ENCODE measurements around the gene MRPS23.
A peak's percentile ranks its signal among the peaks of the same experiment; 100 is the strongest.
"Not testable (repeated sequence)": the region's sequence is repeated elsewhere in the genome, so short reads cannot be mapped to it uniquely, and the experiment has no call there.

Gene MRPS23

DNA sequence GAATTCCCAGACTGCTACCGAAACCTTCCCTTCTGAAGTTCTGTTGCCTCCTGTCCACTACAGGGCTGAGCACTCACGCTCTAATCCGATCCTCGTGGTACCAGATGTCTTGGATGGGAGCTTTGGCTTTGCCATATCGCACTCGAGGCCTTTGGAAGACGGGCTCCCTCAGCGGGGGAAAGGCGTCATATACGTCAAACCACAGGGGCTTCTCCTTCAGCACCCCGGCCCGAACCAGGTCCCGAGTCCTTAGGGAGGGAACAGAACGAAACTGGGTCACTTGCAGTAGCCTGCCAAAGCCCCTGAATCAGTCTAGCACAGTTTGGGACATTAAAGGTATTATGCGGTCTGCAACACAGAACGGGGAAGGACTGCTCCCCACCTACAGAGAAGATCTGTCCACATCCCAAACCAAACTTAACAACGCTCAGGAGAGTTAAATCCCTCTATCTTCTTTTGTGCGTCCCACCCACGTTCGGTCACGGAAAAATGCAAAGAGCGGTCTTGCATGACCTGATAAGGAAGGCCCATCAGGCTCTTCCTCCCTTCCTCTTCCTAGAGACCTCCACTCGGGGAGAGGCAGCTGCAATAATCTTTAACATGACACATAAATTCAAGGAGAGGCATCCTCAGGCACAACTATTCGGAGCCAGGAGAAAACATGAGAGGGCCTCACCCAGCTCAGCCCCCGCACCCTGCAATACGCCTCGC lies 526 bp downstream of the MRPS23 start:
- peaks cover 41% of the 10 kb centered on the region for H3K4me1 ChIP-seq (ENCODE audit: insufficient read depth, low read length)

DNA sequence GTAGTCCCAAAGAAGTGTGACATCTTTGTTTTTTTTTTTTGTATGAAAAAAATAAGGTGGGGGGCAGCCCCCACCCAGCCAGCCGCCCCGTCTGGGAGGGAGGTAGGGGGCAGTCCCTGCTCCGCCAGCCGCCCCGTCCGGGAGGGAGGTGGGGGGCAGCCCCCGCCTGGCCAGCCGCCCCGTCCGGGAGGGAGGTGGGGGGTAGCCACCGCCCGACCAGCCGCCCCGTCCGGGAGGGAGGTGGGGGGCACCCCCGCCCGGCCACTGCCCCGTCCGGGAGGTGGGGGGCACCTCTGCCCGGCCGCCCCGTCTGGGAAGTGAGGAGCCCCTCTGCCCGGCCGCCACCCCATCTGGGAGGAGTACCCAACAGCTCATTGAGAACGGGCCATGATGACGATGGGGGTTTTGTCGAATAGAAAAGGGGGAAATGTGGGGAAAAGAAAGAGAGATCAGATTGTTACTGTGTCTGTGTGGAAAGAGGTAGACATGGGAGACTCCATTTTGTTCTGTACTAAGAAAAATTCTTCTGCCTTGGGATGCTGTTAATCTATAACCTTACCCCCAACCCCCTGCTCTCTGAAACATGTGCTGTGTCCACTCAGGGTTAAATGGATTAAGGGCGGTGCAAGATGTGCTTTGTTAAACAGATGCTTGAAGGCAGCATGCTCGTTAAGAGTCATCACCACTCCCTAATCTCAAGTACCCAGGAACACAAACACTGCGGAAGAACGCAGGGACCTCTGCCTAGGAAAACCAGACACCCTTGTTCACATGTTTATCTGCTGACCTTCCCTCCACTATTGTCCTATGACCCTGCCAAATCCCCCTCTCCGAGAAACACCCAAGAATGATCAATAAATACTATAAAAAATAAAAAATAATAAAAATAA lies 3.5 kb downstream of the MRPS23 start:
- H3K9ac ChIP-seq (ENCODE audit: low read length); H3K27ac ChIP-seq (ENCODE audit: low read depth, low read length); H3K9me3 ChIP-seq (ENCODE audit: low read length); H3K27me3 ChIP-seq (ENCODE audit: control insufficient read depth in 1 of 2, insufficient read depth in 2 of 2, low read length in 2 of 2); H3K36me3 ChIP-seq (ENCODE audit: insufficient read depth, low read length); H3K4me3 ChIP-seq (ENCODE audit: low read depth in 1 of 2, low read length in 2 of 2): not testable (repeated sequence)
- H3K4me1 ChIP-seq (ENCODE audit: insufficient read depth, low read length) = peaks cover 17% of the 10 kb centered on the region

More for the DNA sequence above, 526 bp downstream of the MRPS23 start:
- peak overlapping the region; percentile 83 for H3K27ac ChIP-seq (ENCODE audit: low read depth, low read length)
- H3K27me3 ChIP-seq (ENCODE audit: control insufficient read depth in 1 of 2, insufficient read depth in 2 of 2, low read length in 2 of 2) = no peaks in the 10 kb centered on the region
- H3K36me3 ChIP-seq (ENCODE audit: insufficient read depth, low read length) = peaks cover 8% of the 10 kb centered on the region
- H3K9me3 ChIP-seq (ENCODE audit: low read length) = no peaks in the 10 kb centered on the region
- peak overlapping the region; percentile 94 to 100 for H3K4me3 ChIP-seq (ENCODE audit: low read depth in 1 of 2, low read length in 2 of 2)
- H3K9ac ChIP-seq (ENCODE audit: low read length) = peak overlapping the region; percentile 50

DNA sequence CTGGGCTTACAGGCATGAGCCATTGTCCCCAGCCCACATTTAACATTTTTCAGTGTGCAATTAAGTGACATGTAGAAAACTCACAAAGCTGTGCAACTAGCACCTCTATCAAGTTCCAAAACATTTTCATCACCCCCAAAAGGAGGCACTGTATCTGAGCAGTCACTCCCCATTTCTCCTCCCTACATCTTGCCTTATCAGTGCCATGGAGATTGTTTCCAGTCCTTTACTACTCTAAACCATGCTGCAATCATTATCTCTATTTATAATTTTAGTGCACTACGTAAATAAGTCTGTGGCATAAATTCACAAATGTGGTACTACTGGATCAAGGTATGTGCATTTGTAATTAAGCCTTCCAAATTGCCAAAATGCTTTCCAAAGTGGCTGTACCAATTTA lies 7.6 kb downstream of the MRPS23 start:
- Histone ChIP-seq H3K36me3 (ENCODE audit: insufficient read depth, low read length) (peaks cover 35% of the 10 kb centered on the region), H3K27me3 (ENCODE audit: control insufficient read depth in 1 of 2, insufficient read depth in 2 of 2, low read length in 2 of 2) (no peaks in the 10 kb centered on the region), H3K4me3 (ENCODE audit: low read depth in 1 of 2, low read length in 2 of 2) (no peak overlapping the region), H3K4me1 (ENCODE audit: insufficient read depth, low read length) (no peaks in the 10 kb centered on the region), H3K9me3 (ENCODE audit: low read length) (no peaks in the 10 kb centered on the region), H3K27ac (ENCODE audit: low read depth, low read length) (no peak overlapping the region), H3K9ac (ENCODE audit: low read length) (no peak overlapping the region)

DNA sequence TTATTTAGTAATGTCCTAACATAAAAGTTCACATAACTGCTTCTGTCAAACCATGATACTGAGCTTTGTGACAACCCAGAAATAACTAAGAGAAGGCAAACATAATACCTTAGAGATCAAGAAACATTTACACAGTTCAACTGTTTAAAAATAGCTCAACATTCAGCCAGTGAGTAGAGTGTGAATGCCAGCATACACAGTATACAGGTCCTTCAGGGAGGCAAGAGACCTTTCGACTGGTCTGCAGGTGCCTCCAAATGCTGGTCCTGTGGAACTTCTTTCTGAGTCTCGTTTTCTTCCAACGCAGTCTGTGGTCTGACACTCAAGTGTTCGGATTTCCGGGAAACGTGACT lies 10.3 kb downstream of the MRPS23 start:
- Histone ChIP-seq H3K27me3 (ENCODE audit: control insufficient read depth in 1 of 2, insufficient read depth in 2 of 2, low read length in 2 of 2) (no peaks in the 10 kb centered on the region), H3K9ac (ENCODE audit: low read length) (no peak overlapping the region), H3K27ac (ENCODE audit: low read depth, low read length) (no peak overlapping the region), H3K4me1 (ENCODE audit: insufficient read depth, low read length) (no peaks in the 10 kb centered on the region), H3K36me3 (ENCODE audit: insufficient read depth, low read length) (peaks cover 32% of the 10 kb centered on the region), H3K9me3 (ENCODE audit: low read length) (no peaks in the 10 kb centered on the region), H3K4me3 (ENCODE audit: low read depth in 1 of 2, low read length in 2 of 2) (no peak overlapping the region)

DNA sequence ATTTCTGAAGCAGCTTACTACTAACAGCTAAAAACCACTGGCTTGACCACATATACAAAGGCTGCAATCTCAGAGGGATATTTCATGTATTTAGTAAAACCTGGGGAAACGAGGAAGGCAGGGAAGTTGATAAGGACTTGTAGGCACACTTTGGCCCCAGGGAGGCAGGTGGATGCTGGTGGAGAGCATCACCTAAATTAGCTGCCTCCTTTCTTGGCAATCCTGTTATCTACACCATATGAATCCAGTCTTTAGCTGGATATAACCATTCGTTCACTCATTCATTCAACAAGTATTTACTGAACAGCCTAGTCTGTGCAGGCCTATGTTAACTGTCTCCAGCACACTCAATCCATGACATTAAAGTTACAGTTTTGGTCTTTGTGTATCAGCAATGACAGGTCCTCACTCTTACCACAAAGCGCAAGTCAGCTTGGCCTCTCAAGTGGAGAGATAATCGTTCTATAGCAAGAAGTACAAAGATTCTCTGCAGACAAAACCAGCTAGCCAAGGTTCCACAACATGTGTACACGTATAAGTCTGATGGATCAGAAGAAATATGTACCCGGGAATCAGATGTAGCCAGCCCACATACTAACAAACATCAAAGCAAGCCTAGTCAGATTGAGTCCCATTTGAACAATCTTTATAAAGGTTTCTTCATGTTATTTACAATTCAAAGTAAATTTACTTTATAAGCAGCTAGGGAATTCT lies 10.8 kb downstream of the MRPS23 start:
- Histone ChIP-seq H3K4me1 (ENCODE audit: insufficient read depth, low read length) (no peaks in the 10 kb centered on the region), H3K36me3 (ENCODE audit: insufficient read depth, low read length) (peaks cover 32% of the 10 kb centered on the region), H3K4me3 (ENCODE audit: low read depth in 1 of 2, low read length in 2 of 2) (no peak overlapping the region), H3K27me3 (ENCODE audit: control insufficient read depth in 1 of 2, insufficient read depth in 2 of 2, low read length in 2 of 2) (no peaks in the 10 kb centered on the region), H3K9me3 (ENCODE audit: low read length) (no peaks in the 10 kb centered on the region), H3K27ac (ENCODE audit: low read depth, low read length) (no peak overlapping the region), H3K9ac (ENCODE audit: low read length) (no peak overlapping the region)

DNA sequence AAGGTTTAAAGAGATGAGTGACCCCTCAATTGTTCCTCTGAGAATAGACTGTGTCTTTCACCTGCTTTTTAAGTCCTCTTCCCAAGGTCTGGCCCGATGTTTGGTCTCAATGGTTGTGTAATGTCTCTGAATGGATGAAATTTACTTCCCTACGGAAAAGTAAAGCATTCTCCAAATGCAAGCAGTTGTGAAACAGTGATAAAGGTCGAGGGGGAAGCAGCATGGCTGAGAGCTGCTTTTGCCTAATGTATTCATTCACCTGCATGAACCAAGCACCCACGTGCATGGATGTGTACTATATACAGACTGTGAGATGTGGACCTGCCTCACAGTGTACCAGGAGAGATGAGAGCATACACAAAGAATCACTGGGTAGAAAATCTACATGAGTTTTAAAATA lies 11.4 kb downstream of the MRPS23 start:
- Histone ChIP-seq H3K27ac (ENCODE audit: low read depth, low read length) (no peak overlapping the region), H3K4me3 (ENCODE audit: low read depth in 1 of 2, low read length in 2 of 2) (no peak overlapping the region), H3K4me1 (ENCODE audit: insufficient read depth, low read length) (peaks cover 2% of the 10 kb centered on the region), H3K9me3 (ENCODE audit: low read length) (no peaks in the 10 kb centered on the region), H3K27me3 (ENCODE audit: control insufficient read depth in 1 of 2, insufficient read depth in 2 of 2, low read length in 2 of 2) (no peaks in the 10 kb centered on the region), H3K36me3 (ENCODE audit: insufficient read depth, low read length) (peaks cover 32% of the 10 kb centered on the region), H3K9ac (ENCODE audit: low read length) (no peak overlapping the region)

DNA sequence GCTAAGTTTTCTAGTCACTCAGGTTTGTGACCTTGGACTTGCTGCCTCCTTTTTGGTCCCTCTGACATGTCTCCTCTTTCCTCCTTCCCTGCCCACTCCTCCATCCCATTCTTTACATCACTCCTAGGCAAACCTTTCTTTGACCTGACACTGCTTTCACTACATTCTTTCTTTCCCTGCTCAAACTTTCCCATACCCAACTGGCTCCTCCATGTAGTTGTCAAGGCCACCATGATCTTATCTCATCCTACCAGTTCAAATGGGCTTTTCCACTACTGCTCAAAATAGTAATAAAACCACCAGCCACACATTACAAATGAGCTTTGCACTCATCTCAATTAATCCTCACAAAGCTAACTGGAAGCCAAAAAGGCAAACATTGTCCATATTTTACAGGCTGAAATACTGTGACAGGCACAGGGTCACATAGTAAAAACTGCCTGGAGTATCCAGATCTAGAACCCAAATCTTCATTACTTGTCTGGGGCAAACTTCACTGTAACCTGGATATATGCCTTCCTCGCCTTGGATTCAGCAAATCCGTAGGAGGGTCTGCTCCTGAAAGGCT lies 14.4 kb downstream of the MRPS23 start:
- Histone ChIP-seq H3K36me3 (ENCODE audit: insufficient read depth, low read length) (peaks cover 25% of the 10 kb centered on the region), H3K4me1 (ENCODE audit: insufficient read depth, low read length) (peaks cover 10% of the 10 kb centered on the region), H3K27ac (ENCODE audit: low read depth, low read length) (no peak overlapping the region), H3K9me3 (ENCODE audit: low read length) (no peaks in the 10 kb centered on the region), H3K27me3 (ENCODE audit: control insufficient read depth in 1 of 2, insufficient read depth in 2 of 2, low read length in 2 of 2) (no peaks in the 10 kb centered on the region), H3K4me3 (ENCODE audit: low read depth in 1 of 2, low read length in 2 of 2) (no peak overlapping the region), H3K9ac (ENCODE audit: low read length) (no peak overlapping the region)

DNA sequence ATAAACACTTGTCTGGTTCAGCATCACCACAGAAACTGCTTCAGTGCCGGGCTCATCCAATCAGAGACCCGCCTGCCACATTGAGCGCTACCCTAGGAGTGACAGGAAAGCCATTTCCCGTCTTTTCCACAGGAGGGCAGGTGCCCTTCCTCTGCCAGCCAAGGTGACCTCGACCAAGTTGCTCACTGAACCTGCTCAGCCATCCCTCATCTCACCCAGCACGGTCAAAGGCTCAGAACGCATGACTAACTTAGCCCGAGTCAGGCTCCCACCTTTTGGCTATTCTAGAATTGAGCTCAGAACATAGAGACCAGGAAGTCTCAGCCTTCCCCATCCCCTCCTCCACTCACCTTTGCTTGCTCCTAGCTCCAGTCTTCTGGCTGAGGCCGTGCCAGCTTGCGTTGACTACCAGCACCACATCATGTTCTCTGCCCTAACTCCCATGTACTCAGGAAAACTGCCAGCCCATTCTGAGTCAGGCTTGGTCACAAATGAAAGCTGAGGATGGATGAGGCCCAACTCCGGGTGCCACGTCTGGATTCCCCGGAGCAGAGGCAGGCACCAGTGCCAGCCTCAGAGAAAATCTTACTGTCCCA lies 15.6 kb downstream of the MRPS23 start:
- Histone ChIP-seq H3K9me3 (ENCODE audit: low read length) (no peaks in the 10 kb centered on the region), H3K4me3 (ENCODE audit: low read depth in 1 of 2, low read length in 2 of 2) (no peak overlapping the region), H3K36me3 (ENCODE audit: insufficient read depth, low read length) (peaks cover 17% of the 10 kb centered on the region), H3K4me1 (ENCODE audit: insufficient read depth, low read length) (peaks cover 10% of the 10 kb centered on the region), H3K27me3 (ENCODE audit: control insufficient read depth in 1 of 2, insufficient read depth in 2 of 2, low read length in 2 of 2) (no peaks in the 10 kb centered on the region), H3K27ac (ENCODE audit: low read depth, low read length) (no peak overlapping the region), H3K9ac (ENCODE audit: low read length) (no peak overlapping the region)

DNA sequence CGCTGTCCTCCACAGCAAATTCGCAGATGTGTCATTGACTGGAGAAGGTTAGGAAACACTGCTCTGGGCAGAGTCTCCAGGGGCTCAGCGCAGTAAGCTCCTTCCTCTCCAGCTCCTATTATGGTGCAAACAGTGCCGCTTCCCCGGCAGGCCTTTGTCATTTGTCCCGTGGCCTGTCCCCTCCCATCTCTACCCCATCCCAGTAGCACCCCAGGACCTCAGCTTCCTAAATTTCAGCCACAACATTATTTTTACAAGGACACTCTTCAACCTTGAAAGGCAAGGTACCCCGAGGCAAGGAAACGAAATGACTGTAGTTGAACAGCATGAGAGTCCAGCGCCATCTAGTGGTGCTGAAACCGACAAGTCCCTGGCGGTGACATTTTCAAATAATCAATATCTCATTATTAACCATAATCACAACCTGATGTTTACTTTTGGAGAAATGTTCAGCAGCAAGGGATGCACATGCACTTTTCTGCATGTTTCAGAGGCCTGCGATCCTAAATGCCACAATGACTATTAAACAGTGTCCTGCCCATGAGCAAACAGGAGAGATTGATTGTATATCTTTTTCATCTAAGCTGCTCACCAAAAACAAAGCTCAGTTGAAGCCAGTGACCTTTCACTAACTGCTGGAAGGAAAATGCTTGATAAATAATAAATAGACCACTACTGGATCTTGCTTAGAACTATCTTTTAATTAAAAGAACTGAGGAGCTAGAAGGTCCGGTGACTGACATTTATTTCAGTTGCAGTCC lies 16.5 kb downstream of the MRPS23 start:
- peaks cover 8% of the 10 kb centered on the region for H3K36me3 ChIP-seq (ENCODE audit: insufficient read depth, low read length)
- H3K9ac ChIP-seq (ENCODE audit: low read length) = peak overlapping the region; percentile 41
- no peaks in the 10 kb centered on the region for H3K9me3 ChIP-seq (ENCODE audit: low read length)
- peak overlapping the region; percentile 67 for H3K27ac ChIP-seq (ENCODE audit: low read depth, low read length)
- no peaks in the 10 kb centered on the region for H3K27me3 ChIP-seq (ENCODE audit: control insufficient read depth in 1 of 2, insufficient read depth in 2 of 2, low read length in 2 of 2)
- H3K4me3 ChIP-seq (ENCODE audit: low read depth in 1 of 2, low read length in 2 of 2) = peak overlapping the region; percentile 24 to 60
- H3K4me1 ChIP-seq (ENCODE audit: insufficient read depth, low read length) = peaks cover 10% of the 10 kb centered on the region

DNA sequence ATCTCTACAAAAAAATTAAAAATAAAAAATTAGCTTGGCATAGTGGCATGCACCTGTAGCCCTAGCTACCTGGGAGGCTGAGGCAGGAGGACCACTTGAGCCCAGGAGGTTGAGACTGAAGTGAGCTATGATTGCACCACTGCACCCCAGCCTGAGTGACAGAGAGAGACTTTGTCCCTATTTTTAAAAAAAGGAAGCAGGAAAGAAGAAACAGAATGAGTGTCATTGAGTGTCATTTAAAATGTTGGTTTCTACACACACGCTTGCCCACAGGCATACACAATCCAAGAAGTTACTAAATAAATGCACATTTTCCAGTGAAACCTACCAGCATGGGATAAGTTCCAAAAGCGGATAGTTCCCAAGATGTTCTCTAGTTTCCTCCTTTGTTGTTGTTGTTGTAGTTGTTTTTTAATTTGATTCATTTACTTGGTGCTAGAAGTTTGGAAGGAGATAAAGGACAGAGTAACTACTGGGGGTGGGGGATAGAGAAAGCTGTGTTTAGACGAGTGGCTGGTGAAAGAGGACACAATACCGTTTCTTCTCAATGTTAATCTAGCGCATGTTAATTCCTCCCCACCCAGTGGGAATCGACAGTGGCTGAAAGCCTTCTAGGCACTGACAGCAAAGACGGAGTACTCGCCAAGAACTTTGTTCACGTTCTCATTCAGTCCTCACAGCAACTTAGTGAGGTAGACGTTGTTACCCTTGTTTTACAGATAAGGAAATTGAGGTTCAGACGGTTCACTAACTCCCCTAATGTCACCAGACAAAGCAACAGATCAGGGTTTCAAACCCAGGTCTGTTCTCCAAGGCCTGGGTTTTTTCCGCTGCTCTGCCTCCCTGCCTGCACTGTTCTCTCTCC lies 17.3 kb downstream of the MRPS23 start:
- H3K27ac ChIP-seq (ENCODE audit: low read depth, low read length) = peak overlapping the region; percentile 67

More for the DNA sequence above, 17.3 kb downstream of the MRPS23 start:
- Histone ChIP-seq H3K27me3 (ENCODE audit: control insufficient read depth in 1 of 2, insufficient read depth in 2 of 2, low read length in 2 of 2) (no peaks in the 10 kb centered on the region), H3K9ac (ENCODE audit: low read length) (peak overlapping the region; percentile 41), H3K4me3 (ENCODE audit: low read depth in 1 of 2, low read length in 2 of 2) (peak overlapping the region; percentile 24 to 60), H3K36me3 (ENCODE audit: insufficient read depth, low read length) (peaks cover 7% of the 10 kb centered on the region), H3K4me1 (ENCODE audit: insufficient read depth, low read length) (peaks cover 10% of the 10 kb centered on the region), H3K9me3 (ENCODE audit: low read length) (no peaks in the 10 kb centered on the region)

Data from muscle layer of colon (tissue), 2 donors.